GDM1 (cell line): Measurements from ENCODE around the gene NR2C2.
"Not testable (repeated sequence)": the region's sequence is repeated elsewhere in the genome, so short reads cannot be mapped to it uniquely, and the experiment has no call there.

Experiments used
- DNase-seq: peaks from one replicate; lab custom pipeline; 2025; lab: John Stamatoyannopoulos, UW

The NR2C2 gene

GRCh38 chr3:14947100-14947885 is at the start of gene NR2C2:
Gene NR2C2, plus strand, starts transcription at chr3:14947583. Its CDS starts 56,332 bp downstream, at chr3:15003915.
- peak; percentile 86 for DNase-seq

GRCh38 chr3:14898929-14899328 is 48.5 kb upstream of the NR2C2 start:
- DNase-seq: no peak

DNA sequence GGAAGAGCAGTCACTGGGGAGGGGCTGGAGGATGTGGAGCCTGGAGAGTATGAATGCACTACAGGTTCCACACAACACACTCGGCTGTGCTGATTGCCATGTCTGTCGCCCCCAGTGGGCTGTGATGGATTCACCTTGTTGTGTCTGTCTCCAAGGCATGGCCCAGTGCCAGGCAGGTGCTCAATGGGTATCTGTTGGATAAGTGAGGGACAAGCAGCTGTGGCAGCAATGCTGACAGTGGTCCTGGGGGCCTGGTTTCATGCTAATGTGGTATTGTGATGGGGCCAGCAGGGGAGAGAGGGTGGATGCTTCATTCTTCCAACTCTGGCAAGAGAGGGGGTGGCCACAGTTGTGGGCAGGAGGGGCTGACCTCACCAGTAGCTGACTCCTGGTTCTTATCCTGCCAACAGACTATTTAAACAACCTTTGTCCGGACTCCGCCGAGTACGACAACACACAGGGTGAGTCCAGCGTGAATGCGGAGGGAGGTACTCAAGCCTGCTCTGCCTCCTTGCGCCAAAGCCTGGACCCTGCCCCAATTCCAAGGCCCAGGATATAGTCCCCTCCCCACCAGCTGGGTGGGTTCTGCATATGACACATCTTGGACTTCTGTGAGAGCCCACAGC is 47.3 kb upstream of the NR2C2 start:
- no peak for DNase-seq

DNA sequence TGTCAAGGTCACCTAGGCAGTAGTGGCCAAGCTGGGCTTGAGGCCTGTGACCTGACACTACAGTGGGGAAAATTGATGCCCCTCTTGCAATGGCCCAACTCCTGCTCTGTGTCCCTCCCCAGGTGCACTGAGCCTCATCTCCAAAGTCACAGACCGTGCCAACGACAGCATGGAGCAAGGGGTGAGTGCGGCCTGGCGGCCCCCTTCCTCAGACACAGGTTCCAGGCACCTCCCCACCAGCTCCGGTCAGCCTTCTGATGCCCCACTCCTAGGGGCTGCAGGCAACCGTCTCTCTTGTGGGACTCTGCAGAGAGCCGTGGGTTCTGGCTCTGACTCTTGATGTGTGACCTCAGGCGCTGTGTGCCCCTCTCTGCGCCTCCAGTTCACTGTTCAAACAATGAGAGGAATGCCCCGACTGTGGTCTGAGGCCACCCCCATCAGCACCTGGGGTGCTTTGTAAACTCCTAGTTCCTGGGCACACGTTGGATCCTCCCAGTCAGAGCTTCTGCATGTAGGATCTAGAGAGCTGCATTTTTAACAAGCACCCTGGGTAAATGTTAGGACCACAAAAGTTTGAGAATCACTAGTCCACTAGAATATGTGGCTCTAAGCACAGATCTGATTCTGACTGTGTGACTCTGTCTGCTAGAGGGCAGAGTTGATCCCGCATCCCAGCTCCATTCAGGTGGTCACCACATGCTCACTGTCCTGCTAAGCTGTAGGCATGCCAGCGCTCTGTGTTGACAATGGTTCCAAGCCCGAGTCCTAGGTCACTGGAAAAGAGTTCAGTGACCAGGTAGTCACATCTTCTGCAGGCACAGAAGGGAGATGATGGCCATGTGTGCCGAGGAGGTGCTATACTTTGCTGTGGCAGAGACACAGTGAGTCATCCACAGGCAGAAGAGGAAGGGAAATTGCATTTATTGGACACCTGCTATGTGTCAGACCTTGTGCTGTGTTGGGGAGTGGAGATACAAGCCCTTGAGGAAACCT is 46.2 kb upstream of the NR2C2 start:
- no peak for DNase-seq

DNA sequence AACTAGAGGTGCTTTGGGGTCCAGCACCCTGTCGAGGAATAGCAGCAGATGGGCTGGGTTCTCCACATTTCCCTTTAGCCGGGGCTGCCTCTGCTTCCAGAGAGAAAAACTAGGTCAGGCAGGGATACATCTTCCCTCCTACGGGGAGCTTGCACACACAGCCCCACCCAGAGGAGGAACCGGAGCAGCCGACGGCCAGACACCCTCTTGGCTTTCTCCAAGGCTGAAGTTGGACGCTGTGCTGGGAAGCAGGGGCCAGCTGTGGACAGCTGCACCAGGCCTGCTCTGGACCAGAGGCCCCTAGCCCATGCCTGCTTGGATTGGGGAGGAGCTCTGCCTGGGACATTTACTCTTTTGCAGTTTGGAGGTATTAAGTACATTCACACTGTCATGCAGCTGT is 44.7 kb upstream of the NR2C2 start:
- no peak for DNase-seq

- DNase-seq: not testable (repeated sequence)
Observed at GRCh38 chr3:14903501-14903900, 43.9 kb upstream of the NR2C2 start.

DNA sequence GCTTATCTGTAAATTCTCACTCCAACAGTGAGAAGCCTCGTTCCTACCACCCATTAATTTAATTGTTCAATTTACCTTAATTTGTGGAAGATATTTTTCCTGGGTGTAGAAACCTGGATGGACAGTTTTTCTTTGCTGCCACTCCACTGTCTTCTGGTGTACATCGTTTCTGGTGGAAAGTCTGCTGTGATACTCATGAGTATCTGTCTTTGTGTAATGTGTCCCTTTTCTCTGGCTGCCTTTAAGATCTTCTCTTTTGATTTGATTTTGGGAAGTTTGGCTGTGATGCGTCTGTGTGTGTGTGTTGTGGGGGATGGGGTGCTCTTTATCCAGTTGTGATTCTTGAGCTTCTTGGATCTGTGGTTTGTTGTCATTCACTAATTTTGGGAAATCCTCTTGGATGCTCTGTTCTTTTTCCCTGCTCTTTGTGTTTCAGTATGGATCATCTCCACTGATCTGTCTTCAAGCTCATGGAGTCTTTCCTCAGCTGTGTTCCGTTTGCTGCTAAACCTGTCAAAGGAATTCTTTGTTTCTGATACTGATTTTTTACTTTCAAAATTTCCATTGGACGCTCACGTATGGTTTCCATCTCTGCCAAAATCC is 42.2 kb upstream of the NR2C2 start:
- DNase-seq: no peak

DNA sequence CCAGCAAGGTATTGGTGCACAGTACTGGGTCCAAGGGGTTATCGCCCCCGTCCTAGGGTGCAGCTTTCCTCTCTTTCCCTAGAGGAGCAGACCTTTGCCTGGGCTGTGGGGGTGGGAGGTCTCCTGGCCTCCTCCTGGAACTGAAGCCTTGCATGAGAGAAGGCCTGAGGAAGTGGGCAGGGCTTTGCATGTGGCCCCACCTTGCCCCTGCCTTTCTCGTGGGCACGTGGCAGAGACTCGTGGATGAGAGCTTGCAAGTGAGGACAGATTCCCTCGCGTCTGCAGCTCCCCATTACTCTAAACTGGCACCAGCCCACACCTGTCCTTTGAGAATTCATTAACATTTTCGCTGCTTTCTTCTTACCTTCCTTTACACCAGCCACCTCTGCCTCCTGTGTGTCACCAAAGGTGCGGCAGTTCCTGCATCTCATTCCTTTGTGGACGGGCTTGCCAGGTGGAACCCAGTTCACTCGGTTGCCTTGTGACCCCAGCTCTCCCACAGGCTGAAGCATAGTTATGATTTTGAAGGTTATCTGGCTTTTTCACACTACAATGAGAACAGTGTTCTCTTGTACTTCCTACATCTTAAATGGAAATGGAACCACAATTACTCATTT is 40.9 kb upstream of the NR2C2 start:
- DNase-seq: no peak

GRCh38 chr3:14907043-14907966 is 40.1 kb upstream of the NR2C2 start:
- no peak for DNase-seq

- no peak for DNase-seq
Observed at GRCh38 chr3:14909250-14909649, 38.1 kb upstream of the NR2C2 start.

DNA sequence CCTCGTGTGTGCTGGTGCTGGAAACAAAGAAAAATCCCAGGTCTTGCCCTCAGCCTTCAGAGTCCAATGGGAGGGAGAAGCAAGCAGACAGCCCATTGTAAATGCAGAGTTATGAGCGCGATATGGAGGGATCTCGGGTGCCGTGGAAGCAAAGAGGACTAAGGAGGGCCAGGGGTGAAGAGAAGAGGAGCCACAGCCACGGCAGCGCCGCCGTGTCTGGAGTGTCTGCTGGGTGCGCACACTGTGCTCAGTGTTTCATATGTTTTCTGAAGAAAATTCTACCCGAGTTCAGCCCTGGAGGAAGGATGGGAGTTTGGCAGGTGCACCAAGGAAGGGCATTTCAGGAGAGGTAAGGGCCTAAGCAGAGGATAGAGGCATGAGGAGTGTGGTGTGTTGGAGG is 35.7 kb upstream of the NR2C2 start:
- no peak for DNase-seq

DNA sequence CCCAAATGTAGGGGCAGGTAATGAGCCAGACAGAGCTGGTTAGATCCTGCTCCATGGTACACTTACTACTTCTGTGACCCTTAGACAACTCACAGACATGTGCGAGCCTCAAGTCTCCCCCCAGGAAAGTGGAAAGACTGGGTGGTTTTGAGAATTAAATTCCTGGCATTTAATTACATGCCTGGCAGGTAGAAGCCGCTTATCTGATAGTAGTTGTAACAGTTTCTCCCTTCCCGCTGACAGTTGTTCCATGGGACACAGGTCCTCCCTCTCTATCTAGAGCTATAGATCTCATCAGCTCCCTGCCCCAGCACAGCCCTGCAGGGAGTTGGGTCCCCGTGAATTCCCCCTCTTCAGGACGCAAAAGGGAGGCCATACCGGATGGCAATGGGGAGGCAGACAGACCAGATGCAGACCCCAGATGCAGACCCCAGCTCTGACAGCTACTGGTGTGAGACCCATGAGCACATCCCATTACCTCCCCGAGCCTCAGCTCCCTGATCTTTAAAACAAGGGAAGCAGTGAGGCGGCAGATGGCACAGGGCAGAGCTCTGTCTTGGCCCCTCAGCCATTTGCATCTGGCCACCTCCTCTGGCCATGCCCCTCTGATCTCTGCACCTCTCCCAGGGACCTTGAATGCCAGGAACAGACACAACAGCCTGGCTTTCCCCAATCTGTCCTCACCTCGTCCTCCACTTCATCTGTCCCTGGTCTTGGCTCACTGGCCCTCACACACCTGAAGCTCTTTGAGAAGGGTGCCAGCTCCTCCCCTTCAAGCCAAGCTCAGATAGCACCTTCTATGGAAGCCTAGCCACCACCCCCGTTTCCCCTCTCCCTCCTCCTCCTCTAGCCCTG is 34.1 kb upstream of the NR2C2 start:
- DNase-seq: no peak

DNA sequence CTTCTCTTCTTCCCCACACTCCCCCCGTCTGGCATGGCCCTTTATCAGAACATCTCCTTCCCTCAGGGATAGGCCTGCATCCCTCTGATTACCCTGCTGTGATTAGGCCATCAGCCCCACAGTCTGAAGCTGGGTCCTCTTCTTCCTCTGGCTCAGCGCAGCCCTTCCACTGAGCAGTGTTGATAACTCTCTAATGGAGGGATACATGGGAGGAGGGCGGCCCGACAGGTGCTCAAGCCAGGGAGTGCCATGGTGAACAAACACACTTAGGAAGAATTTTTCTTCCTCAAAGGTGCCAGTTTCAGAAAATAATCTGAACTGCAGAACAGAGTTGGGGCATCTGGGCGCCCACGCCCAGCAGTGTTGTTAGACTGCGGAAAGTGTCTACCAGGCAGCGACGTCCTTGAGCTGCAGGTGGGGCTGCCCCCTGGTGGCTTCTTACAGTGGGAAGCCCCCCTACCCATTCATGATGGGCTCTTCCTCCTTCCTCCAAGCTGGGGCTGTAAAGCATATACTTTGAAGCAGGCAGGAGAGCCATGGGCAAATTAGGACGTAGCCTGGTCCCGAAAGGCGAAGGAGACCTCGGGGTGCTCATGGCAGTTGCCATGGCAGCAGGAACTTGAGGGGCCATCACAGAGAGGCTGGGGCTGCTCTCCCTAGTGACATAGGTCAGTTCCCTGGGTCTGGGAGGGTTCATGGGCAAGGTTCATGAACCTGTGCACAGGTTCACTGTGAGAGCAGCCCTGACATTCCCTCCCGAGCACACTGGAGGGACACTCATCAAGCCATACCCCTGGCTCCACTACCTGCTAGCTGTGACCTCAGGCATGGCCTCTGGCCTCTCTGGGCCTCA is 33.2 kb upstream of the NR2C2 start:
- DNase-seq: no peak

GRCh38 chr3:14914779-14915117 is 32.6 kb upstream of the NR2C2 start:
- no peak for DNase-seq

DNA sequence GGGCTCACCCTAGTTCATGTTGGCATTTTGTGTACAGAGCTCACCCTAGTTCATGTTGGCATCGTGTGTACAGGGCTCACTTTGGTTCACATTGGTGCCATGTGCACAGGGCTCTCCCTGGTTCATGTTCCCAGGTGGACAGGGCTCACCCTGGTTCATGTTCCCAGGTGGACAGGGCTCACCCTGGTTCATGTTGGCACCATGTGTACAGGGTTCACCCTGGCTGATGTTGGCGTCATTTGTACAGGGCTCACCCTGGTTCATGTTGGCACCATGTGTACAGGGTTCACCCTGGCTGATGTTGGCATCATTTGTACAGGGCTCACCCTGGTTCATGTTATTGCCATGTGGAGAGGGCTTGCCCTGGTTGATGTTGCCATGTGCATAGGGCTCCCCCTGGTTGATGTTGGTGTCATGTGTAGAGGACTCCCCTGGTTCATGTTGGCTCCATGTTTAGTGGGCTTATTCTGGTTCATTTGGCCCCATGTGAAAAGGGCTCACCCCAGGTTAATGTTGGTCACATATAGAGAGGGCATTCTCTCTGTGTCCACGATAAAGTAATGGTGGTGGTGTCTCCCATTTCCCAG is 31.7 kb upstream of the NR2C2 start:
- no peak for DNase-seq

DNA sequence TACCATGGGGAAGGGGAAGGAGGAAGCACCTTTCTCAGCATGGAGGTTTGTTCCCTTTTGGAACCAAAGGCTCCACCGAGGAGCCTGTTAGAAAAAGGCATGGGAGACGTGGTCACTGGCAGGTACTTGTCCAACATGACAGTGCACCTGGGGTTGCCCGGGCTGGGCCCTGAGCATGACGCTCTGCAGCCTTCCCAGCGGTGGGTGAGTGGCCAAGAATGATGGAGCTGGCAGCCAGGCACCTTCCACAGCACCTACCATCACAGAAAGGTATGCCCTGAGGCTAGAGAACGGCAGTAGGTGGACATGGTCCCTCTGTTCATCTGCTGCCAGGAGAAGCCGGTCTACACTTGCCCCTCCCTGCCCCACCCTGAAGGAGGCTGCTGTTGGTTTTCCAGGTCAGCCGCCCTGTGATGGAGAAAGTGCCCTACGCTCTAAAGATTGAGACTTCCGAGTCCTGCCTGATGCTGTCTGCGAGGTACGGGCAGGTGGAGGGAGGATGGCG is 29.0 kb upstream of the NR2C2 start:
- DNase-seq: no peak

DNA sequence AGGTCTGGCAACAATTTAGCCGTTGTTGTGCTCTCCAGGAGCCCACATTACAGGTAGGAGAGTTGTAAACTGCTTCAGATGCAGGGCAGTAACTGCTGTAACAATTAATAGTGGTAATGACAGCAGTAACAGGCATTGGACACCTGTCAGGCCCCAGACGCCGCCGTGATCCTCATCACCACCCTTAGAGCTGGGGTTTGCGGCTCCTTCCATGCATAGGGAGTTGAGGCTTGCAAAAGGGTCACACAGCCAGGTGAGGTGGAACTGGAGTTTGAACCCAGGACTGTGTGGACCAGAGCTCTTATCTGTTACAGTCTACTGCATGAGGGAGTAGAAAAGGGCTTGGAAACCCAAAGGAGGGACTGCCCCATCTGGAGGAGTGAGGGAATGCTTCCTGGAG is 26.8 kb upstream of the NR2C2 start:
- DNase-seq: no peak

GRCh38 chr3:14921034-14921616 is 26.3 kb upstream of the NR2C2 start:
- peak; percentile 69 for DNase-seq
